ENCODE data around the gene DSTN.
"Not testable (repeated sequence)": the region's sequence is repeated elsewhere in the genome, so short reads cannot be mapped to it uniquely, and the experiment has no call there.

Gene DSTN

GRCh38 chr20:17650301-17651128 is 80.6 kb downstream of the DSTN start:
- no peak for DNase-seq (ENCODE audit: low read depth in 2 of 2)

- DNase-seq (ENCODE audit: low read depth in 2 of 2): no peak
Observed at GRCh38 chr20:17651129-17651759, 81.4 kb downstream of the DSTN start.

- no peak for DNase-seq (ENCODE audit: low read depth in 2 of 2)
Observed at GRCh38 chr20:17651760-17652388, 82.0 kb downstream of the DSTN start.

GRCh38 chr20:17652411-17652810 is 82.5 kb downstream of the DSTN start:
- no peak for DNase-seq (ENCODE audit: low read depth in 2 of 2)

DNA sequence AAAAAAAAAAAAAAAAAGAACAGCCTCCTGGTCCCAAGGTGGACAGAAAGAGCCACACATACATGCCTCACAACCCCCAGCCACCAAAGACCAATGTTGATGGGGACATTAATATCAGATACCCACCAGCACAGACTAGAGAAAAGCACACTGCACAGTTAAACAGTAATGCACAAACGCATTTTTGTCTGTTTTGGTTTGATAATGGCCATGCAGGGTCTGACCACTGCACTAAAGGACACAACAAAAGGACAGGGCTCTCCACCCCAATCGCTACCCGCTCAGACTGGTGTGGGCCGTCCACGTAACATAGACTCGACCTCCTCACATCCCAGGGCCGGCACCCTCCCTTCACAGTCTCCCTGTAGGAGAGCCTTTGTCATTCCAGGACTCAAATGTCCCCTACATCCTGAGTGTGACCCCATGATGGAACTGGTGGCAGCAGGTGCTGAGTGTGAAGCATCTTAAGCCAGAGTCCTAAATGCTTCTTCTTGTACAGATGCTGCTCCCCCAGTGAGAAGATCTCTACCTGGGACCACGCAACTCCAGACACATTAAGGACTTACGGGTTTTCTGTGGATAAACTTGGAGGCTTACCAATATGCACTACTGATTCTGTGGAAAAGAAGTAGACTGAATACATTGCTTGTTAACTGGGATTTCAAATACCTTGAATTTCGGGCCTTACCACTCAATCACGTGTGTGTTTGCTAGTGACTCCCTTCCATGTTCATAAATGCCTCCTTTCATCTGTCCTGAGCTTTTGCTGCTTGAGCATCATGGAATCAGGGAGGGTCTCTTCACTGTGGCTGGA is 84.2 kb downstream of the DSTN start:
- no peak for DNase-seq (ENCODE audit: low read depth in 2 of 2)

- no peak for DNase-seq (ENCODE audit: low read depth in 2 of 2)
Observed at GRCh38 chr20:17654649-17655285, 84.9 kb downstream of the DSTN start.

DNA sequence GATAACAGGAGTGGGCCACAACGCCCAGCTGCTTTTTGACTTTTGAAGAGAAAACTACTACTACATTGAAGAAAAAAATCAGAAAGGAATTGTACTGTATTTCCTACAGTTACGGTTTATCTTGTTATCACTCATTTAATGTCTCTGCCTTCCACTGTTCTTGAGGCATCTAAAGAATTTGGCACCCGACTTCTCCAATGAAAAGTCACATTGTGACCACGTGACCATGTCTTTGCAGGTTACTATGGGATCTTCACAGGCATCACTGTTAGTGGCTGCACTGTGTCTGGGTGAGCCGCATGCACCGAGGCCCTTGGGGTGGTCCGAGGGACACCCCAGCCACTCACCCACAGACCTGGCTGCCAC is 85.4 kb downstream of the DSTN start:
- DNase-seq (ENCODE audit: low read depth in 2 of 2): no peak

DNA sequence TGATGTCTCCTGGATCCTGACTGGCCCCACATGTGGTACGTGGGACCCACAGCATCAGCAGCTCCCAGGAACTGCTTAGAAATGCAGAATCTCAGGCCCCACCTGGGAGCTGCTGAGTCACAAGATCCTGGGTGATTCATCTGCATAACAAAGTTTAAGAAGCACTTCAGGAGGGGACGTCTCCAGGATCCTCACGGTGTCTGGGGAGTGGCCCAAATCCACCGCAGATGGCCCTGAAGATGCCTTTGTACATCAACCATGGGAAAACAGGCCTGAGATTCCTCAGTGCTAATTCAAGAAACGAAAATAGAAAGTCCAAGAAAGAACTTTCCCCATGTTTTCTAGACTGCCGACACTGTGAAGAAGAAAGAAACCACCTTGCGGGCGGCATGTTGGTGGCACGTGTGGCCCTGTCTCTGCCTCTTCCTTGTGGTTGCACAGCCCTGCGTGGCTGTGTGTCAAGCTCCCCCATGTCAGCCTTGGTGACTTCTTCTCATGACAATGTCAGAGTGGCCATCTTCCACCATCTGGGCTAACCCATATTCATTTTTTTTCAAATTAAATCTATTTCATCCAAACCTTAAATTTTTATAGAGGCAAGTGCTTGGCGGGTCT is 86.1 kb downstream of the DSTN start:
- no peak for DNase-seq (ENCODE audit: low read depth in 2 of 2)

DNA sequence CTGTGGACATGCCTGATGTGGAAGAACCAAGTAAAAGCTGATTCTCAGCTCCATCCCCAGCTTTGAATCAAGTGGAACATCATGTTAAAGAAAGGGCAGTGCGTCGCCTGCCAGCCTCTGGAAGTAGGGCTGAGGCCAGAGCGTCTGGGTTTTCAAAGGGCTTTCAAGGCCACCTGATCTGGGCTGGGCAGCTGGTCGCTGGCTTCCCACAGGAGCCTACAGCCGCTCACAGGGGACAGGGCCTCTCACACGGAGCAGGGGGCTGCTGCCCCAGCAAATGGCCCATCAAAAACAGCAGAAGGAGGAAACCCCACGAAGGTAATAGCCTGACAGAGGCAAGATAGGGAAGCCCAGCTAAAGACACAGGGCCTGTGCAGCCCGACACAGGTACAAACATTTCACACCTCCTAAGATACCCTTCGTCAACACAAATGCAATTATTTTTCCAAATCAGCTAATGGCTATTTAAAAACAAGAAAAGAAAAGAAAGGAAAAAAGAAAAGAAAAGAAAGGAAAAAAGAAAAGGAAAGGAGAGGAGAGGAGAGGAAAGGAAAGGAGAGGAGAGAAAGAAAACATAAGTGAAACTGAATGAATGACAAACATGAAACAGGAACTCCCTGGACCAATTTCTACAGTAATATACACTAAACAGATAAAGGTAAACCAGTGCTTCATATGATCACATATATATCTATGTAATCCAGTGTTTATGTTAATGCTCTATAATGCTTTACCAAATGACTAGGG is 87.4 kb downstream of the DSTN start:
- DNase-seq (ENCODE audit: low read depth in 2 of 2): no peak

GRCh38 chr20:17657898-17658647 is 88.2 kb downstream of the DSTN start:
- no peak for DNase-seq (ENCODE audit: low read depth in 2 of 2)

- no peak for DNase-seq (ENCODE audit: low read depth in 2 of 2)
Observed at GRCh38 chr20:17658648-17658993, 88.7 kb downstream of the DSTN start.

DNA sequence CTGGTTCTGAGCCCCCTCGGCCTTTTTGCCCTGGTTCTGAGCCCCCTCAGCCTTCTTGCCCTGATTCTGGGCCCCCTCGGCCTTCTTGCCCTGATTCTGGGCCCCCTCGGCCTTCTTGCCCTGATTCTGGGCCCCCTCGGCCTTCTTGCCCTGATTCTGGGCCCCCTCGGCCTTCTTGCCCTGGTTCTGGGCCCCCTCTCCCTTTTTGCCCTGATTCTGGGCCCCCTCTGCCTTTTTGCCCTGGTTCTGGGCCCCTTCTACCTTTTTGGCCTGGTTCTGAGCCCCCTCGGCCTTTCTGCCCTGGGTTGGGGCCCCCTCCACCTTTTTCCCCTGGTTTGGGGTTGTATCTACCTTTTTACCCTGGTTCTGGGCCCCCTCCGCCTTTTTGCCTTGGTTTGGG is 89.5 kb downstream of the DSTN start:
- not testable (repeated sequence) for DNase-seq (ENCODE audit: low read depth in 2 of 2)
